Right forelimb (tissue), 1 donor: ENCODE data around the gene ARIH2.
"Not testable (repeated sequence)": the region's sequence is repeated elsewhere in the genome, so short reads cannot be mapped to it uniquely, and the experiment has no call there.

Experiments used
- DNase-seq: peaks from one replicate; pipeline ENCODE4 v3.0.0-alpha.2; 2018

ARIH2 gene

GRCh38 chr3:49005998-49006397, 87.4 kb downstream of the ARIH2 start:
- DNase-seq, result no peak

DNA sequence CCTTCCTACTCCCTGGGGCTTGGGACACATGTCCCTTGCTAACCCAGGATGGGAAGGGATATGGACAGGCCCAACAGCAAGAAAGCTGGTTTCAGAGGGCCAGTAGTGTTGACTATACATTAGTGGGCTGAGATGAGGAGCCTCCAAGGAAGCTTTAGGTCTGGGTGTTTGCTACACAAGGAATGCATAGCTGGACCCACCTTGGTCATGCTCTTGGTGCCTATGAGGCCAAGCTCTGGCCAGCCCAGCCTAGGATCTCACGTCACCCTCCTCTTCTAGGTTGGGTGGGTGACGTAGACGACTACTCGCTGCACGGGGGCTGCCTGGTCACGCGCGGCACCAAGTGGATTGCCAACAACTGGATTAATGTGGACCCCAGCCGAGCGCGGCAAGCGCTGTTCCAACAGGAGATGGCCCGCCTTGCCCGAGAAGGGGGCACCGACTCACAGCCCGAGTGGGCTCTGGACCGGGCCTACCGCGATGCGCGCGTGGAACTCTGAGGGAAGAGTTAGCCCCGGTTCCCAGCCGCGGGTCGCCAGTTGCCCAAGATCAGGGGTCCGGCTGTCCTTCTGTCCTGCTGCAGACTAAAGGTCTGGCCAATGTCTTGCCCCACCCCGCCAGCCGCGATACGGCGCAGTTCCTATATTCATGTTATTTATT, 87.9 kb downstream of the ARIH2 start:
- DNase-seq, result peak; percentile 61

DNA sequence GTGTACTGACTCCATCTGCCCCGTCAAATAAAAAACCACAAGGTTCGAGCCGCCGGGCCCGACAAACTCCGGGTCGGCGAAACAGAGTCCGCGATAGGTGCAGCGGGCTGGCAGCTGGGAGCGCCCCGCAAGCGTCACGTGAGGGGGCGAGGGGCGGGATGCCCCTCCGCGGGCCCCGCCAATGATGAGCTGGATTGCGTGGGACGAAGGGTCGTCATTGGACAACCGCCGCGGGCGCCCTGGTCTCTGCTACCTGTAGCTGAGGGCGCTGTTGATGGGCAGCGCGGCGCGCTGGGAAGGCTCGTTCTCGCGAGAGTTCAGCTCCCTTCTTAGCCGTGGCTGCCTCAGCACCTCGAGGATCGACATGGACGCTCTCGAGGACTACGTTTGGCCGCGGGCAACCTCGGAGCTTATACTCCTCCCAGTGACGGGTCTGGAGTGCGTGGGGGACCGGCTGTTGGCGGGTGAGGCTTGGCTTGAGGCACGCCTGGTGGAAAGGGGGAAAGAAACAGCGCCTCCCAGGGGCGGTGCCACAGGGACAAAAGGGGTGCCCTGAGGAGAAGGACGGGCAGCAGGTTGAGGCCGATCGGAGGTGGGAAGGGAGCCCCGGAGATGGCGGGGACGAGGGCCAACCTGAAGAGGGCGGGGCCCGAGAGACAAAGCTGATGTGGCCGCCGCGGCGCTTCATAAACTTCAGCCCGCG, 88.6 kb downstream of the ARIH2 start, which contains the start of gene WDR6:
Gene WDR6, plus strand, starts transcription at position 324 of the 703 bp plus-strand sequence. Its CDS starts 41 bp downstream, at position 365.
- peak; percentile 95 for DNase-seq

GRCh38 chr3:49007771-49008528, 89.3 kb downstream of the ARIH2 start:
- peak; percentile 92 for DNase-seq

DNA sequence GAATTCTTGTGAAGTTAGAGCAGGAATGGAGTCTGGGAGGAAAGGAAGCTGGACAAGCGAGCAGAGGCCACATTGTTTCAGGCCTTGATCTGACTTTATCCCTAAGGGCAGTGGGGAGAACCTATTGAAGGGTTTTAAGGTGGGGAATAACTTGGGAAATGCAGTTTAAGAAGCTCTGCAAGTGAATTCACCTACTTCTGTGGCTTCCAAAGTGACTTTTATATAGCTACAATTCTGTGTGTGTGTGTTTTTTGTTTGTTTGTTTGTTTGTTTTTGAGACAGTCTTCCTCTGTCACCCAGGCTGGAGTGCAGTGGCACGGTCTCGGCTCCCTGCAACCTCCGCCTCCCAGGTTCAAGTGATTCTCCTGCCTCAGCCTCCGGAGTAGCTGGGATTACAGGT, 90.0 kb downstream of the ARIH2 start:
- not testable (repeated sequence) for DNase-seq

DNA sequence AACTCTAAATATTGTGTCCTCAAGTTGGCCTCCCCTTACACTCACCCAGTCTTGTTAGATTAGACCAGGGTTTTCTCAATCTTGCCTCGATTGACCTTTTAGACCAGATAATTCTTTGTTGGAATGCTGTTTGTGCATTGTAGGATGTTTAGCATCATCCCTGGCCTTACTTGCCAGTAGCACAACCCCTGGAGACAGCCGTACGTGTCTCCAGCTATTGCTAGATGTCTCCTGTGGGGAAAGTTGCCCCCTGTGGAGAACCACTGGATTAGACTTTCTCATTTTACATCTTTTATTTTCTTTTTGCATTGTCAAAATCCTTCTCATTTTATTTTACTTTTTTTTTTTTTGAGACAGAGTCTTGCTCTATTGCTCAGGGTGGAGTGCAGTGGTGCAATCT, 90.8 kb downstream of the ARIH2 start:
- DNase-seq, result no peak

- no peak for DNase-seq
Measured at GRCh38 chr3:49012441-49013017, 93.9 kb downstream of the ARIH2 start.

- no peak for DNase-seq
Measured at GRCh38 chr3:49013113-49013737, 94.6 kb downstream of the ARIH2 start.

- DNase-seq, result no peak
Measured at GRCh38 chr3:49013738-49014660, 95.4 kb downstream of the ARIH2 start.

DNA sequence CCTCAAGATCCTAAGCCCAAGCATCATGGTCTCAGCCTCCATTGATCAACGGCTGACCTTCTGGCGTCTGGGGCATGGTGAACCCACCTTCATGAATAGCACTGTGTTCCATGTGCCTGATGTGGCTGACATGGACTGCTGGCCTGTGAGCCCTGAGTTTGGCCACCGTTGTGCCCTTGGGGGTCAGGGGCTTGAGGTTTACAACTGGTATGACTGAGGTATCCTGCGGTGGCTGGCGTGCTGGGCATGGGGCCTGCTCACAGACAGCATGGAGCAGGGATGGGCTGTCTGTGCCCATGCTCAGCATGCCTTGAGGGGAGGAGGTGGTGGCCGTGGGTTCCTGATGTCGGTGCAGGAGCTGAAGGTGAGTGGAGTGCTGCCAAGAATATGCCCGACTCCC, 96.4 kb downstream of the ARIH2 start:
- no peak for DNase-seq

DNA sequence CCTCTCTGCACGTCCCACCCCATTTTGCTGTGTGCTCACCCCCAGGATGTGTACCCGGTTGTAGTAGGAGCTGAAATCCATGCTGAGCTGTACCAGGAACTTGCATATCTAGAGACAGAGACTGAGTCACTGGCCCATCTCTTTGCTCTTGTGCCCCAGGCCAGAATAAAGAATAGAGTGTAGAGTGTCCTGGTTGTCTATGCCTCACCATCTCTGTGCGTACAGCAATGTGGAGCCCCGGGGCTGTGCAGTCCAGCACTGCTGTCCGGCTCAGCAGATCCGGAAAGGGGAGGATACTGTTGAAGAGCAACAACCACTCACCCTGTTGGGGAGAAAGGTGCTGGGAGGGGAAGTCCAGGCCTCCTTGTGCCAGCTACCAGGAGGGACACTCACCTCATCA, 97.1 kb downstream of the ARIH2 start:
- no peak for DNase-seq

GRCh38 chr3:49016414-49017228, 98.0 kb downstream of the ARIH2 start:
- DNase-seq, result no peak

DNA sequence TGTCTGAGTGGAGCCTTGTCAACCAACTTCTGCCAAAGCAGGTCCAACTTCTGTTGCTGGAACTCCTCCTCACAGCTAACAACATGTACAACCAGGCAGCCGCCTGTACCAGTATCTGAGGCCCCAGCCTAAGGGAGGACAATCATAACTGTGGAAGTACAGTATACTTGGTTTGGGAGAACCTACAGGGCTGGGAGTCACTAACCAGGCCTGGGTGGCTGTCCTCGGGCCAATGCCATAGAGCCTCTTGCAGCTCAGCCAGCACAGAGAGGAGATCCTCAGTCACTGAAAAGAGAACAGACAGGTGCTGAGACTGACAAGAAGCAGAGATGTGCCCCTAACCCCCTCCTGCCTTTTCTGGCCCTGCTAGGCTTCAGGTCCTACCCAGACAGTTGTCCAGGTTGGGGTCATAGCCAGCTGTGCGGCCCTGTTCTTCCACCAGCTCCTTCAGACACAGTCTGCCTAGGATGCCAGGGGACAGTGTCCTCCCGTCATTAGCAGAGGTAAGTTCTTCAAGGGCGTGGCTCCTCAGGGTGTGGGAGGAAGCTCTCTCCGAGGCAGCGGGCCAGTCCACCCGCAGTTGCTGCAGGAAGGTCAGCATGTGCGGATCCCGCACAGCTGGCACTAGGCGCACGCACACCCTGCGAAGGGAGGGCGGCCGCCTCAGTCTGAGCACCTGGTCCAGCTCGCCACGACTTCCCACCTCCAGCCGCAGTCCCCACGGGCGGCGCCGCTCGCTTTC, 98.8 kb downstream of the ARIH2 start:
- no peak for DNase-seq

DNA sequence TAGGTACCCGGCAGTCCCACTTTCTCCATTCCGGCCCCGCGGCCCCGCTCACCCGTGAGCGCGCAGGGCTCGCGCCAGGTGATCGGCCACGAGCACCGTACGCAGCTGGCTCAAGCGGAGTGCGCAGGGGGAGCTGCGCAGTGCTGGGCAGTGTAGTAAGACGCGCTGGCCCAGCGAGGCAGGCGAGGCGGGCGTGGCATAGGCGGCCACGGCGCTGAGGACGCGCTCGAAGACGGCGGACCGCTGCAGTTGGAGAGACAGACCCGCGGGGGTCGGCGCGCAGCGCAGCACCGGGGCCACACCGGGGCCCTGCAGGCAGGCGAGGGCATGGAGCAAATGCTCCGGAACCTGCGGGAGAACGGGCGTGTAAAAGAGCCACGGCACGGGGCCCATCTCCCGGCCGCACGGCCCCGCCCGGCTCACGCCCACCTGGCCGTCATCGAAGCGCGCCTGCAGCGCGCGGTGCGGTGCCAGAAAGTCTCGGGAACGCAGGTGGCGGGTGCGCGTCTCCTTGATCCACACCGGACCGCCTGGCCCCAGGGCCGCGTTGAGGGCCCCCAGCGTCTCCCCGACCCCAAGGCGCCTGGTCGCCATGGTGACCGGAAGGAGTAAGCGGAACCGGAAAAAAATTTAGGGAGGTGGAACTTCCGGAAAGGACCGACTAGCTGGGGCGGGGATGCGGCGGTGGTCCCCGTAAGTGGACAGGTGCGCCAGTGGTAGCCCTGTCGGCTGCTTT, 99.5 kb downstream of the ARIH2 start, which contains the start of gene DALRD3:
Gene DALRD3, minus strand, starts transcription at position 610 of the 736 bp plus-strand sequence. Its CDS starts 16 bp downstream, at position 594.
- peak; percentile 78 for DNase-seq

DNA sequence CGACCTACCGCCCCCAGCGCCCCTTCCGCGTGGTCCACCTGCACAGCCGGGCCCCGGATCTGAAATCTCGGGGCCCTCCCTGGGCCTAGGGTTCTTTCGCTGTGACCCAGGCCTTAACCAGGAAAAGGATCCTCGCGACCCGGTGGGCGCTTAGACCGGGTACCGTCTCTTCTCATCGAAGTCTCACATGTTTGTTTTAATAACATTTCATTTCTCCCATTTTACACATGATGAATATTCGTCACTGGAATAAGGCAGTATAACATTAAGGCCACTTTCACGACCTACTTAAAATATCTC, 100.0 kb downstream of the ARIH2 start:
- no peak for DNase-seq

DNA sequence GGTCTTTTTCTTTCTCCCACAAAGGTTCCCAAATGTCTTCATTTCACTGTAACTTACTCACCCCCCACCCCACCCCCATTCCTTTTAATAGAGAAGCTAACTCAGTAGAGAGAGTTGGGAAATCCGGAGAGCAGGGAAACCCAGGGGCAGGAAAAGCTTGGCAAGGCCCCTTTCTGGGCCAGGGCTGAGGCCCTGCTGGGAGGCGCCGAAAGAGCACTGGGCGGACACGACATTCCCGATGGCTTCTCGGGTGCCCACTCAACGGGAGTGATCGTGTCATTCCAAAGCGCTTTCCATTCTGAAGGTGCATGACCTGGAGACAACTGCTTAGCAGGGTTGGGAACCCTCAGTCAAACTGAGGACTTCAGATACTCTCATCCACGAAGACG, 101.3 kb downstream of the ARIH2 start:
- no peak for DNase-seq

DNA sequence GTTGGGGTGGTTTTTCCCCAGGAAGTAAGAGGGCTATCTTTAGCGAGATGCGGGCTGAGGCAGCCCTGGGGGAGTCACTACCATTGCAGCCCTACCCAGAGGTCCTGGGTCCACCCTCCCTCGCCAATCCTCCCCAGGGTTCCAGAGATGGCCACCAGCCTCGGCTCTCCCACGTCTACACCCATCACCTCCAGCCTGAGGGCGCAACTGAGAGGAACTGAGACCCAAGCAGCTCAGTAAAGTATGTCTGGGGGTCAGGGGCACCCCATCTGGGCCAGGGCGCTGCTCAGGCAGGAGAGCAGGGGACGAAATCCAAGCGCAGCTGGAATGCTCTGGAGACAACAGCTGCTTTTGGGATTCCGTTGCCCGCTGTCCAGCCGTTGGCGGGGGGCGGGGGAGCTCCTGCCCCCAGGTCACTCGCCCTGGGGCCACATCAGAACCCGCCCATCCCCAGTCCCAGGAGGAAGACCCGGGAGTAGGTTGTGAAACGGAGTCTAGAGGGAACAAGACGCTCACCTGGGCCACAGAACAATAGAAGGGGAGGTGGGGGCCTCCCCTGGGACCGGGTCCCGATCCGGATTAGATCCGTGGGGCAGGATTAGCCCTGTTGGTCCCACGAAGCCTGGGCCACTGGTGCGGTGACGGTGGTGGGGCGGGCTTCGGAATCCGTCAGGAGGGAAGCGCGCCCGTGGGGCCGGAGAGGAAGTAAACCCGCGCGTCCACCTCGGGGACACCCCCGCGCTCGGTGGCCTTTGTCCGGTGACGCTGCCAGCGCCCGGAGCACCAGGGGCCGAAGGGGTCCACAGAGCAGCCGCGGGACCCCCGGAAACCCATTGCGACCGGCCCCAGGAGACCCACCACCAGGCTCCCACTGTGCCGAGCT, 101.9 kb downstream of the ARIH2 start:
- DNase-seq, result peak; percentile 61

DNA sequence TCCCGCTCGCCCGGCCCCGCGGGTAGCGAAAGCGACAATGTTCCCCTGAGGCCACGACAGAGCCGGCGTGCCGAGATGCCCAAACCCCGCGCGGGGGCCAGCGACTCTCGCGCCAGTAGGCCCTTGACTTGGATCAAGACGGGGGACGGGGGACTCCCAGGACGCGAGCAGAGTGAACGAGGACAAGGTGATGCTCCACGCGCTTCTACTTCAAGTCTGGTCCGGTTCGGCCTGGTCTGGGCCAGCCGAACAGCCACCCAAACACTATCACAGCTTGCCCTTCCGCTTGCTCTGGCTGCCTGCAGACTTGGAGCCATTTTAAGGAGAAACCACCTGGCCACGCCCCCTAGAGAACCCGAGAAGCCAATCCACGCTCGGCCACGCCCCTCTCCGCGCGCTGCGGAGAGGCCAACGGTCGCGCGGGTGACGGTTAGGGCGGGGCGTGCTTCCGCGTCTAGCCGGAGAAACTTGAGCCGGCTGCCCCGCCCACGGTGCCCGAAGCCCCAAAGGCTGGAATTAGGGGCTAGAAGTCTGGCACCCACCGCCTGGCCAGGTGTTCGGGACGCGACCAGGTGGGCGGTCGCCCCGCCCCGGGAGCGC, 102.7 kb downstream of the ARIH2 start:
- peak; percentile 98 for DNase-seq
